DOHH2 (cell line): Measurements from ENCODE around the gene VWF.

Experiments
- EZH2phosphoT487 ChIP-seq: fragments of 200-600 bp; sonication (generic); IDR thresholded peaks from 2 replicates; pipeline ENCODE4 v1.6.1; 2017; ENCODE audit warnings: borderline replicate concordance, mild to moderate bottlenecking, antibody characterized with exemption, low read length, moderate library complexity, mixed read lengths
- TF ChIP-seq, protein P1 (sequence below): fragments of 200-600 bp; sonication (generic); IDR thresholded peaks from one replicate; pipeline ENCODE4 v1.5.1; 2014; ENCODE audit warnings: antibody characterized with exemption, mild to moderate bottlenecking, low read depth, low read length; ENCODE audit not compliant: poor library complexity, severe bottlenecking

GRCh38 chr12:6104842-6105241 is 19.6 kb downstream of the VWF start:
- TF ChIP-seq, protein P1, sequence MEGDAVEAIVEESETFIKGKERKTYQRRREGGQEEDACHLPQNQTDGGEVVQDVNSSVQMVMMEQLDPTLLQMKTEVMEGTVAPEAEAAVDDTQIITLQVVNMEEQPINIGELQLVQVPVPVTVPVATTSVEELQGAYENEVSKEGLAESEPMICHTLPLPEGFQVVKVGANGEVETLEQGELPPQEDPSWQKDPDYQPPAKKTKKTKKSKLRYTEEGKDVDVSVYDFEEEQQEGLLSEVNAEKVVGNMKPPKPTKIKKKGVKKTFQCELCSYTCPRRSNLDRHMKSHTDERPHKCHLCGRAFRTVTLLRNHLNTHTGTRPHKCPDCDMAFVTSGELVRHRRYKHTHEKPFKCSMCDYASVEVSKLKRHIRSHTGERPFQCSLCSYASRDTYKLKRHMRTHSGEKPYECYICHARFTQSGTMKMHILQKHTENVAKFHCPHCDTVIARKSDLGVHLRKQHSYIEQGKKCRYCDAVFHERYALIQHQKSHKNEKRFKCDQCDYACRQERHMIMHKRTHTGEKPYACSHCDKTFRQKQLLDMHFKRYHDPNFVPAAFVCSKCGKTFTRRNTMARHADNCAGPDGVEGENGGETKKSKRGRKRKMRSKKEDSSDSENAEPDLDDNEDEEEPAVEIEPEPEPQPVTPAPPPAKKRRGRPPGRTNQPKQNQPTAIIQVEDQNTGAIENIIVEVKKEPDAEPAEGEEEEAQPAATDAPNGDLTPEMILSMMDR, result no peak
- TF ChIP-seq EZH2phosphoT487, result no peak
